Fibroblast of skin of left biceps (primary cell): ENCODE data around the gene TBR1.

ENCODE experiments used
- DNase-seq, 2 experiments: peaks; one replicate each; pipeline ENCODE4 v3.0.0-alpha.2; 2013; ENCODE audit warnings: low read depth in 2 of 2

Gene TBR1

DNA sequence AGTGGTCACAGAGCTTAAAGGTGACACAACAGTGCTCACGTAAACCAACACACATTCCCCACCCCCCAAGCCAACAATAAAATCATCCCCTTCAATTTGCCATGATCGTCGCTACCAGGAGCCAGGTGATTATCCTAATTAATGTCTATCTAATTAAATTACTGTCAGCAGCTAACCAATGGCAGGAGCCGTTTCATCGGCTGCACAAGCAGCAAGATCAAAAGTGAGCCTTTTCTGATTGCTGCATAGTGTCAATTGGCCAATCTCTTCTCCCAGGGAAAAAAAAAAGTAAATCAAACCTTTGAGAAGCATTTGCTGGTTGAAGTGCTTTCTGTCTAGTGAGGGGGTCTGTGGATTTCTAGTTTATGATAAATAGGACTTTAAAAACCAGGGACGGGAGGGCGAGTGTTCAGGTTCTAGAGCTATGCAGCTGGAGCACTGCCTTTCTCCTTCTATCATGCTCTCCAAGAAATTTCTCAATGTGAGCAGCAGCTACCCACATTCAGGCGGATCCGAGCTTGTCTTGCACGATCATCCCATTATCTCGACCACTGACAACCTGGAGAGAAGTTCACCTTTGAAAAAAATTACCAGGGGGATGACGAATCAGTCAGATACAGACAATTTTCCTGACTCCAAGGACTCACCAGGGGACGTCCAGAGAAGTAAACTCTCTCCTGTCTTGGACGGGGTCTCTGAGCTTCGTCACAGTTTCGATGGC, at the start of gene TBR1:
Gene TBR1, plus strand, starts transcription at position 311 of the 721 bp plus-strand sequence. Its CDS starts 114 bp downstream, at position 425.
- no peak for DNase-seq

DNA sequence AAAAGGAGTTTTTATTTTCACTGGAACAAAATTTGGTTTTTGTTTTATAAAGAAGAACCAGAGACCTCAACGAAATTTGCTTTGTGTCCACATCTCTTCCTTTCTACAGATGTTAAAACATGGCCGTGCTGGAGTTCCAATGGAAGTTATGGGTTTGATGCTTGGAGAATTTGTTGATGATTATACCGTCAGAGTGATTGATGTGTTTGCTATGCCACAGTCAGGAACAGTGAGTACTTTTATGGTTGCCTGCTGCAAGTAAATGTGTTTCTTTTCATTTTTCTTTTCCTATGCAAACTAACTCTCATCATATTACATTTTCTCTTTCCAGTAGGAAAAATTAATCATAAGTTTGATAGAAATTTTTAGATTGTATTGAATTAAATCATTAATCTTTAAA, 48.4 kb upstream of the TBR1 start:
- DNase-seq: no peak

DNA sequence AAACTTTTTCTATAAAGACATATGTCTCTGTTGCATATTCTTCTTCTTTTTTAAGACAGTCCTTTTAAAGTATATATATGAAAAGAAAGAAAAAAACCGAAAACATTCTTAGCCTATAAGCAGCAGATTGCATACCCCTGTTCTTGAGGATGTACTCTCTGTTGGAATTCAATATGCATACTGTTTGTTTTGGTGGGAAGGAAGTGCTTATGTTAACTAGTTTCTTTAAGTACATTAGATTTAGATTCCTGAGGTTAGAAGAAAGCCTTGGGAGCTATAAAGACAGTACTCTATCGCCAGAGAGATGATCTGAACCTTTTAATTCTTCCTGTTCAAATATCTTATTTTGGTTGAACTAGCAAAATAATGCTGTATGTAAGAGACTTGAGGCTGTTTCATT, 46.8 kb upstream of the TBR1 start:
- DNase-seq: no peak

DNA sequence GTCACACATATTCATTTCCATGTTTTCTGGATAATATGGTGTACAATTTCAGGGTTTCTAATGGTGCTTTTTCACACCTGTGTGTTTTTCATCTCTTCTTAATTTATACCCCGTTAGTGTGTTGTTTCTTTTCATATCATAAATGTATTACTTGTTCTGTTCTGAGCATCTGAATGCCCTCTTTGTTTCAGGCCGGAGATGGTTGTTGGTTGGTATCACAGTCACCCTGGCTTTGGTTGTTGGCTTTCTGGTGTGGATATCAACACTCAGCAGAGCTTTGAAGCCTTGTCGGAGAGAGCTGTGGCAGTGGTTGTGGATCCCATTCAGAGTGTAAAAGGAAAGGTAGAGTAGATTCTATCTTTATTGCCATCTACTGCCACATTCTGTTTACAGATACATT, 45.1 kb upstream of the TBR1 start:
- no peak for DNase-seq

DNA sequence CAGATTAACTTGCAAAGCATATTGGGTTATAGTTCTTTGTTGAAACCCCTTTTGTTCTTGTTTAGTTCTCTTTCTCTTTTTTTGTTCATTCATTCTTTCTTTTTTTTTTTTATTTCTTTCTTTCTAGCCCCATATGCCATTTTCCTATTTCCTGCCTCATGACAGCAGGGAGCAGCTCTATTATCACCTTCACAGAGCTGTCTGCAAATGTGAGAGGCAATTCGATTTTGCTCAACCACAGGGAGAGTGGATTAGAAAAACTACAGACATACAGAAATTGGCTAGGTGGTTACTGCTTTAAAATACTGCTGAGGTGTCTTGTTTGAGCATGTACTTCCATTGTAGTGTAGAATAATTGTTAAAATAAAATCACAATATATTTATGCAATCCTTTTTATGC, 44.2 kb upstream of the TBR1 start:
- no peak for DNase-seq

DNA sequence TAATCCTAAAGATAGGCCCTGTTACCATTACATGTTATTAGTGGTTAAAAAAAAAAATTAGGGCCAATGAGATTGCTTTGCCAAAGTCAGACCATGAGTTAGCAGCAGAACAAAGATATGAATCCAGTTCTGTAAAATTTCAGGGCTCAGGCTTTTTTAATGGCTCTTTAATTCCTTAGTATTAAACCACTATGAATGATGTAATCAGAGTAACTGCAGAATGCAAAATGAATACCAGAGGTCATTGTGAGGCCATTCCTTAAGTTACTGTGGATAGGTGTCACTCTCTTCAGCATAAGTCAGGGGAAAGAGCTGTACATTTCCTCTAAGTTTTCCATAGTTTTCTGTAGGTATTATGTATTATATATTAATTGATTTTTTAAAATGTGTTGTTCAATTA, 42.2 kb upstream of the TBR1 start:
- peak; percentile 15 to 21 for DNase-seq

DNA sequence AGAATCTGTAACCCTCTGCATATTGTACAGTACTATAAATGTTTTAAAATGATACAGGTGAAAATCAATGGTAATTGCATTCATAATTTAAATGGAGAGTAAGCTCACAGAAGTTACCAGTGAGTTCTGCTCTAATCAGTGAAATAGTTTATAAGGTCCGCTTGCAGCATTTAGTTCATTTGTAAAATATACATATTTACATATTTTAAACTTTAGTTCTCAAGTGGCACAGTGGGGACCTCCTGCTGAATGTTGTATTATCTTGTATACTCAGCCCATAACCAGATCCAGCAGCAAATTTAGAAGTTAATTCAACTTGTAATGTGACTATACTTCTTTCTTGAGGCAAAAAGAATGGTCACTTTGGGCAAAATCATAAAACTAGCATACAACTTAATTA, 41.7 kb upstream of the TBR1 start:
- DNase-seq: no peak

DNA sequence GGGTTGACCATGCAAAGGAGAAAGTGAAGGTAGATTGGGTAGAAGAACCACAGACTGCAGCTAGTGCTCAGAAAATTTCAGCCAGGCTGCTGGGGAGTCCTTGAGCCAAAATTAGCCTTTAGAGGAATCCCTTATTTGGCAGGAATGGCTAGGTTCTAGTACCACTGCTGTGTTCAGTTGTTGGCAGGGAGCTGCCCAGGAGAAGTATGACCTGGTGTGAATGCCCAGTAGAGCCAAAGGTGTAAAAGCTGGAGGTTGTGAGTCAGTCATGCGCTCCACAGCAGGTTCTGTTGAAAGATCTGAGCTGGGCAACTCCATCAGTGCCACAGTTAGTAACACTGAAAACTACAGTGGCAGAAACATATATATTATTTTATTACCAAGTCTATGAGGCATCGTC, 36.4 kb upstream of the TBR1 start:
- no peak for DNase-seq

DNA sequence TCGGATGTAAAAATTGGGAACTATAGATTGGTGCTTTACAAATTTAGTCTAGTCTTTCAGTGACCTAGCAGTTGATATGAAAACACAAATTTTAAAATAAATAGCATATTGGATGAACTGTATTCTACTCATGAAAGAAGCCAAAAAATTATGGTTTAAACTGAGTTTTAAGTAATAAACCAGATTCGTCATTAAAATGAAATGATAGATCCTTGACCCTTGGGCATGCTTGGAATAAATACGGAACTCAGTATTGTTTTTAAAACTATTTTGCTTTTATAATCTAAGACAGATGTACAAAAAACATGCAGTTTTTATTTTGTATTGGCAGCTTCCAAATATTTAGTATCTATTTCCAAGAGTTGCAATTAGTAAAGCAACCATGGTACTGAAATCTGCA, 34.6 kb upstream of the TBR1 start:
- DNase-seq: no peak

DNA sequence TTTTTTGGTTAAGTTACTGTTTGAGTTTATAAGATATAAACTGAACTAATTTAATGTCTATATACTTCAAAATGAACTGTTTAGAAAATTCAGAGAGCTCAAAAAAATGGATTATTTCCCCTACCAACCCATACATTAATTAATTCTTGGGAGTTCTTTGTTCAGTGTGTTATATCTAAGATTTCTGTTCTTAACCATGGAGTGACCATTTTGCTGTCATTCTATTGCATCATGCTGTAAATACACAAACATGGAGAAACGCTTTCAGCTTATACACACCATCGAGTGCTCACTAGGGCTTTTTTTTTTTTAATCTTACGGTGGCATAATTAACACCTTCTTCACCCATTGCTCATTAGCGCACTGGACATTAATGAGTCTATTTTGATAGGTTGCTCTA, 33.4 kb upstream of the TBR1 start:
- DNase-seq: no peak

DNA sequence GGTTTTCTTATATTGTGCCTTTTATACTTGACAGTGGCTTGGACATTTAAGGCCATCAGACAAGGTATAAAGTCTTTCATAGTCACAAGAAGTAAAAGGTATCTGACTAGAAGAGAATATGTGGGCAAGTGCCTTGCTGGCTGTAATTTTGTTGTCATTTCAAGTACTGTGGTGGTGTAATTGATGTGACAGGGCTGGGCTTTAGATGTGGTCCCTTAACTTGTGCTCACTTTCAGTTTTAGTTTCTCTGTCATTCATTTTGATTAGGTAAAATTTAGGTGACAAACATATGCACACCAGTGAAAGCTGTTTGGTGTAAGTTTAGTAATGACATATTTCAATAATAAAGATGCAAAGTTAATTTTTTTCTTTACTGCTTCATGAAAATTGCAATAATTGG, 31.2 kb upstream of the TBR1 start:
- DNase-seq: no peak

DNA sequence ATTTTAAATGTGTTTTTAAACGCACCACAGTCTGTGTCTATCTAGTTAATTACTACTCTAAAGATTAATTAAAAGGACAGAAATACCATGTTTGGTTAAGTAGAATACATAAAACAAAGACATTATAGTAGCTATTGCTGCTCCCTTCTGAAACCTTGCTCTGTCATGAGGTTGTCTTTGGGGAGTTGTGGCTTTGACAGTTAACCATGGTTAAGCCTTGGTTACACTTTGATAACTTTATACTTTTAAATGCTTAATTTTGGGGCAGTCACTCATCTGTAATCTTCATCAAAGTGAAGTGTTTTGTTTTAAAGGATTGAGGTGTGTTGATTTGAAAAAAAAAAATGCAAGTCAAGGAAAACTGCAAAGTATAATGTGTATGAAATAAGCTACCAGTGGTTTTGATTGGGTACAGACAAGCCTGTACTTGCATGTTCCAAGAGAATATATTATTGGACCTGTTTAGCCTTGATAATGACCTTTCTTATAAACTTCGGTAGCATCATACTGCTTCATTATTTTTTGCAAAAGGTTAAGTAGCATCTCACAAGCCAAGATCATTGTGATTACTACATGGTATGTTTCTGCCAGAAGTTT, 29.8 kb upstream of the TBR1 start:
- DNase-seq: no peak

DNA sequence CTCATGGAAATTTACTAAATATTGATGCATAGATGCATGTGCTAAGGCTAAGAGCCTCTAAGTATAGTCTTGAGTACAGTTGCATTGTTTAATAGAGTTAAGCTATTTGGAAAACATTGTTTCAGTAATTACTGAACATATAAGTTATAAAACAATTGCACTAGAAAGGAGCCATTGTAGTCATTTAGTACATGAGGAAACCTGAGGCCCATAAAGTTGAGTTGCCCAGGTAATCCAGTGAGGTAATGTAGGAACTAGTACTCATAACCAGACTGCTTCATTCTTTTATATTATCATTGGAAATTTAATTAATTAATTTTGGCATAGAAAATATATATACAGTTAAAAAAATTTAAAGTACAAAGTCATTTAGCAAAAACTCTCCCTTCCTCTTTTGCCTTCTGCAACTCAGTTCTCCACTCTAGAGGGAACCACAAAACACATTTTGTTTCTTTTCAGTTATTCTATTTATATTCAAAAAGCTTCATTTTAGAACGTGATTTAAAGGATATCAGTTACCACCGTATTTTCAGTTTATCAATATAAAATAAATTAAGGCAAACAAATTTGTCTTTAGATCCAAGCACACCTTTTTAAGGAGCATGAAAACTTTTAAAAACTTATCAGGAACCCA, 27.8 kb upstream of the TBR1 start:
- DNase-seq: no peak

DNA sequence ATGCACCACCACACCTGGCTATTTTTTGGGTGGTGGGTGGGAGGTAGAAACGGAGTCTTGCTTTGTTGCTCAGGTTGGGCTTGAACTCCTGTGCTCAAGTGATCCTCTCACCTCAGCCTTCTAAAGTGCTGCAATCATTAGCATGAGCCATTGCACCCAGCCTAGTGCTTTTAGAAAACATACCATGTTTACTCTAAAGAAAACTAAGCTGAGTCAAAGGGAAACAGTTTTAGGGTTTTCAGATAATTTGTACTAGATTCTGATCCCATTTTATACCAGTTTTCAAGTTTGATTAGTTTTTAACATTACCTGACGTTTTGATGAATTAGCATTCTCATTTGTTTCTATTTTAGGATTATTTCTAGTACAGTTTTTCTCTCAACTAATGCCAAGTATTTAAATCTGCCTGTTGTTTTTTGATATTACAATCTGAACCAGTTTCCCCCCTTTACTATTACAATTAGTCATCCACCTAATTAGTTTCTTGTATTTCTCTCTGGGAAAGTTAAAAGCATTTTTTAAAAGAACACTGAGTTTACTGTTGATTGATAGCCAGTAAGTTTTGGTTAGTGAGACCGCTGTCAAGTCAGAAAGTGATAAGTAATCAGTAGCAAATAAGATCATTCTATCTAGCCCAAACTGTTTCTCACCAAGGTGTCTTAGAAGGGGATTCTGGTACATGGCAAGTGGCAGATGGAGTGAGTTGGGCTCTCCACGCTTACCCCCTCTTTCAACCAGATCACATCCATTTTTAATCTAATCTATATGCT, 24.2 kb upstream of the TBR1 start:
- no peak for DNase-seq

DNA sequence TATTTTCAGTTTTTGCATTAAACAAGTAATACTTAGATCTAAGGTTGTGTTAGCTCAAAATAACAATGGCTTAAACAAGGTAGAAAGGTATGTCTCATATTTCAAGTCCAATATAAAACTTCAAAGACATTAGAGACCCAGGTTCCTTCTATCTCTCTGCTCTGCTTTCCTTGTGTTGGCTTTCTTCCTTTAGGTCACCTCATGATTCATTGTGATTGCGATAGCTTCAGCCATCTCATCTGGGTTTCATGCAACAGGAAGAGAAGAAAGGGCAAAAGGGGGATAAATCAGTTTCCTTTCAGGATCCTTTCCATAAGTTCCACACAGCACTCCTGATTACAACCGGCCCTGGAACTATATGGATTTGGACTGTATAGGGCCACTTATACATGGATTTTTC, 16.0 kb upstream of the TBR1 start:
- DNase-seq: no peak

DNA sequence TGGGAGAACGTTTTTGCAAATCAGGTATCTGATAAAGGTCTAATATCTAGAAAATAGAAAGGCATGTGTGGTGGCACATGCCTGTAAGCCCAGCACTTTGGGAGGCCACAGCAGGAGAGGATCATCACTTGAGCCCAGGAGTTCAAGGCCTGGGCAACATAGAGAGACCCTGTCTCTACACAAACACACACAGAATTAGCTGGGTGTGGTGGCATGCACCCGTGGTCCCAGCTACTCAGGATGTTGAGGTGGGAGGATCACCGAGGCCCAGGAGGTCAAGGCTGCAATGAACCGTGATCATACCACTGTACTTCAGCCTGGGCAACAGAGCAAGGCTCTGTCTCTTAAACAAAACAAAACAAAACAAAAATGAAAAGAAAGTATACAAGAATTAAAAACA, 13.8 kb upstream of the TBR1 start:
- no peak for DNase-seq

DNA sequence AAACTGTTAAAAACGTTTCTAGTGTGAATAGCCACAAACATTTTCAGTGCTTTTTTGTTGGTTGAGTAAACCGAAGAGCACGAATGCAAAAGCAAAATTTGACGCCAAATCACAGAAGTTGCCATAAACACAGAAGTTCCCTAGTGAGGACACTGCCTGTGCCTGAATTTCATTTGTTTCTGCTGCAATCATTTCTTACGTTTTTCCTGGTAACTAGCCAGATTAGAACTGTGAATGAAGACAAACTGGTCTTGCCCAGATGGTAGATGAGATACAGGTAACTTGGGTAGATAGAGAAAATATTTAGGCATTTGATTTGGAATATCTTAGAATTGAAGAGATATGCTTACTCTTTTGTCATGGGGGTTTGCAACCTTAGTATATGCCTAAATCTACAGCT, 9.8 kb upstream of the TBR1 start:
- no peak for DNase-seq

DNA sequence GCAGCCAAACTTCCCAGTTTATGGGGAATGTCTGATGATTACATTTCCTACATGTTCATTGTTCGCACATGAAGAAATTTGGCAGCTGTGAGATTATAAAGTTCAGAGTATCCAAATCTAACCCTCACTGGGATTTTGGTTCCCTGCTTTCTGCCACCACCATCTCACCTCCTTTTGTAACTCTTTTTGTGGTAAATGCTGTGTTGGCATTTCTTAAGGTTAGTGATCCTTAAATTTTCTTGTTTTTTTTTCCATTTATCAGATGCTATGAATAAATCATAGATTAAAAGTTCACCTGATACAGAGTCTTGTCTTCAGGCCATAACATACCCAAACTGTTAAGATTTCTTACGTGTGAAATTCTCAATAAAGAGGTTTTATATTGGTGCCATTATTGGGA, 8.5 kb upstream of the TBR1 start:
- no peak for DNase-seq

DNA sequence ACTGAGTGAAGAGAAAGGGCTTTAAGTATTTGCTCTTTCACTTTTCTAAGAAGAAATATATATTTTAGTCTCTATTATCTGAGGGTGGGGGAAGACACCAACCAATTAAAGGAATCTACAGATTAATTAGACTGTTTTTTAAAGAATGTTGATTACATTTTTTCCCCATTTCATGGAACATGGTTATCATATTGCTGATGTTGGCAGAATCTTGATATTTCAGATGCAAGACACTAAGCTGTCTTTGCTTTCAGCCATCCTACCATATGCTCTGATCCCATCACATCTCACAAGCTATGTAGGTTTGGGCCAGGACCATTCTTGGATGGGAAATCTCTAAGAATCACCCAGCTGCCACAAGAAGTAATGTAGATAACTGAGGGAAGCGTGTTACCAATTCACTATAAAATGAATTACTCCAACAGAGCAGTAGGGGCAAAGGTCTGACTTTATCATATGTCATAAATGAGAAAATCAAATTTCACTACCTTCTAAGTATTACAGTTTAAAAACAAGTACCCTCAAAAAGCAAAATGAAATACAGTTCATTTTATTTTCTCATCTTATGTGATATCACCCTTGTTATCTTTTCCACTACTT, 6.7 kb upstream of the TBR1 start:
- DNase-seq: no peak

DNA sequence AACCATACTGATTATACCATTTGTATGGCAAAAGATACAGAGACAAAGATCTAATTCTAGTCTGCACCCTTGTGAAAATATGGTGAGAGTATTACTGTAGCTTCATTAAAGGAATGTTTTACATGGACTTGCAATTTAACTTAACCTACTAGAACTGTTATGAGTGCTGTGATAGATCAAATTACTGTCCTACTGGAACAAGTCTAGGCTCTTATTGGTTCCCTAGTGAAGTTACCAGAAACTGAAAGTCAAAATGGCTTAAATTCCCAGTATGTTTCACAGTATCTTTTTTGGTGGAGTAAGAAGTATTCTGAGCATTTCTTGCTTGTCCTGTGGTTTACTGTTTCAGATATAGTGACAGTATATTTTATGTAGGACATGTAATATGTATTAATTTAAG, 3.8 kb upstream of the TBR1 start:
- DNase-seq: no peak

DNA sequence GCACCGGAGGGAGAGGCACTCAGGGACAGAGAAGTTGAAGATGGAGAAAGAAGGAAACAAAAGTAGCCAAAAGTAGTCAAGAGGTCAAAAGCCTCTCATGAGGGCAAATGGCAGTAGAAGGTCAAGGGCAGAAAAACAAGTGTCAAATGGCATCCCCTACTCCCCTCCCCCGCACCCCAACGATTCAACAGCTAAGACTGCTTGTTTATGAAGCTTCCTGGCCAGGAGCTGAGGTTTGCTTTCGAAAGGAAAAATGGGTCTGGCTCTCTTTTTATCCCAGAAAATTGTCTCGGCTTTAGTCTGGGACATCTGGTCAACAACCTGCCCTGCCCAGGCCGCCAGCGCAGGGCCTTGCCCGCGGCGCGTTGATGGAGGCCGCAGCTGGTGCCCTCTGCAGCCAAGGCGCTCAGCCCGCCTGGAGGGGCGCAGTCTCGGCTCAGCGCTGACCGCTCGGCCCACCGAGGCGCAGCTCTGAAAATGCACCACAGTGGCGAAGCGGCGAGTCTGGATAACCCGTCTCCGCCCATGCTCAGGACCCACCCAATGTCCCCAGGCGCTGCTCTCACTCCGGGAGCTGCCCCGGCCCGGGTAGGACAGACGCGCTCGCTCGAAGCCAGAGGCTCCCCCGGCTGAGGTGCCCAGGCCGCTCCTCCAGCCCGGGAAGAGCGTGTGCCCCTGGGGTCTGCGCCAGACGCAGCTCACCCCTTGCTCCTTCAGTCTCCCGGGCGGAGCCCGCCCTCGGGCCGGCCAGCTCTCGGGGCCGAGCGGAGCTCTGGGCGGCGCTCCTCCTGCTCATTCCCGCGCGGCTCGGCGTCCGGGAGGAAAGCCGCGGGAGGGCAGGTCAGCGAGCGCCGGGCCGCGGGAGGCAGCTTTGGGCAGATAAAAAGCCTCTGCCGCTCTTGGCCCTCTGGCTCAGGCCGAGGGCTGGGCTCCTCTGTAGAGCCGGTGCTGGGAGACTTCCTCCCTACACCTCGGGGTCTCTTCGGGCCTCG, 1.8 kb upstream of the TBR1 start:
- no peak for DNase-seq
